Endothelial cell of umbilical vein (primary cell): Measurements from ENCODE around the gene SNCAIP. TPM values are rescaled to one million over a fixed set of nuclear protein-coding genes. Genes with fewer than 3 reads are reported as not detected.

Experiments used
- BruUV-seq: library from RNA; stranded (reverse); fragments of 400-500 nt; replicated peaks from 2 replicates; lab custom pipeline; 2021; lab: Mats Ljungman, UMichigan
- CTCF ChIA-PET: fragments of 300-600, 350-600 bp; sonication (Branson Sonifier 250); formaldehyde crosslinking; loops from one replicate; lab custom pipeline; 2021; ENCODE audit warnings: antibody characterized with exemption, inconsistent platforms; lab: Charles Lee
- POLR2A ChIA-PET: fragments of 300-600, 350-600 bp; sonication (Branson Sonifier 250); formaldehyde crosslinking; loops from one replicate; lab custom pipeline; 2021; ENCODE audit warnings: antibody characterized with exemption, inconsistent platforms; lab: Charles Lee
- DNase-seq: peaks from one replicate; pipeline ENCODE4 v3.0.0-alpha.2; 2011; ENCODE audit warnings: low read depth, low spot score
- FAIRE-seq: peaks from 2 replicates; lab custom pipeline; 2011; peaks lifted over from hg19 to GRCh38; lab: Jason Lieb, UNC
- H2AFZ ChIP-seq: 2 replicates; pipeline ENCODE4 v1.6.0; 2012; ENCODE audit warnings: low read depth, low read length, control low read depth, inconsistent platforms
- H3K27ac ChIP-seq: 2 replicates; pipeline ENCODE4 v1.5.1; 2011; ENCODE audit warnings: low read depth, mild to moderate bottlenecking, control low read depth, low read length, moderate library complexity; ENCODE audit not compliant: insufficient read depth
- H3K27me3 ChIP-seq, 2 experiments: 2 replicates each; pipeline versions ENCODE4 v1.6.0 to v1.6.1; 2011; ENCODE audit warnings: low read length in 2 of 2, mixed read lengths in 1 of 2; ENCODE audit not compliant: control insufficient read depth in 2 of 2, insufficient read depth in 2 of 2
- H3K36me3 ChIP-seq, 2 experiments: 2 replicates in 1 of 2; 3 replicates in 1 of 2; pipeline ENCODE4 v1.5.1; 2011; ENCODE audit warnings: low read length in 2 of 2, mild to moderate bottlenecking in 1 of 2, moderate library complexity in 1 of 2; ENCODE audit not compliant: control insufficient read depth in 2 of 2, insufficient read depth in 2 of 2; ENCODE audit errors: extremely low read depth in 1 of 2
- H3K4me1 ChIP-seq: 3 replicates; pipeline ENCODE4 v1.5.1; 2011; ENCODE audit warnings: mild to moderate bottlenecking, low read length; ENCODE audit not compliant: control insufficient read depth, insufficient read depth; ENCODE audit errors: extremely low read depth
- H3K4me2 ChIP-seq: 2 replicates; pipeline ENCODE4 v1.6.1; 2011; ENCODE audit warnings: low read length, control low read depth, mixed read lengths; ENCODE audit not compliant: insufficient read depth
- H3K4me3 ChIP-seq, 3 experiments: fragments of 200-600 bp in 1 of 3; sonication (generic), shearing (Covaris generic) in 1 of 3; replicated peaks in 1 of 3; 2 replicates each; pipeline ENCODE4 v1.5.1; 2011 to 2016; ENCODE audit warnings: control low read depth in 3 of 3, low read length in 3 of 3, mild to moderate bottlenecking in 2 of 3, inconsistent platforms in 1 of 3, low read depth in 1 of 3, moderate library complexity in 1 of 3; ENCODE audit not compliant: insufficient read depth in 1 of 3
- H3K79me2 ChIP-seq: 2 replicates; pipeline ENCODE4 v1.6.0; 2012; ENCODE audit warnings: low read length, inconsistent platforms; ENCODE audit not compliant: control insufficient read depth, insufficient read depth
- H3K9ac ChIP-seq: replicated peaks from 2 replicates; pipeline ENCODE3; 2011; ENCODE audit warnings: low read length, control low read depth; ENCODE audit not compliant: insufficient read depth; ENCODE audit errors: extremely low read depth
- H3K9me1 ChIP-seq: replicated peaks from 3 replicates; pipeline ENCODE4 v1.6.0; 2011; ENCODE audit warnings: mild to moderate bottlenecking, low read length; ENCODE audit not compliant: control insufficient read depth, insufficient read depth; ENCODE audit errors: extremely low read depth
- H3K9me3 ChIP-seq: replicated peaks from 2 replicates; pipeline ENCODE4 v1.5.1; 2012; ENCODE audit warnings: low read length, inconsistent platforms; ENCODE audit not compliant: control insufficient read depth, insufficient read depth
- H4K20me1 ChIP-seq: replicated peaks from 2 replicates; pipeline ENCODE3; 2011; ENCODE audit warnings: mild to moderate bottlenecking, low read length; ENCODE audit not compliant: control insufficient read depth, insufficient read depth; ENCODE audit errors: extremely low read depth
- CTCF ChIP-seq, 2 donors: IDR thresholded peaks; 1 replicate in 1 of 2; 2 replicates in 1 of 2; pipeline ENCODE4 v1.5.1; 2011; ENCODE audit warnings: low read length in 2 of 2, mild to moderate bottlenecking in 2 of 2, moderate library complexity in 2 of 2, control low read depth in 1 of 2, inconsistent platforms in 1 of 2, low read depth in 1 of 2; ENCODE audit not compliant: insufficient read depth in 1 of 2; ENCODE audit errors: extremely low read depth in 1 of 2
- EZH2 ChIP-seq: IDR thresholded peaks from 2 replicates; pipeline ENCODE4 v1.6.1; 2012; ENCODE audit warnings: borderline replicate concordance, low read depth, mild to moderate bottlenecking, moderate library complexity, low read length, inconsistent platforms; ENCODE audit not compliant: severe bottlenecking
- FOS ChIP-seq: IDR thresholded peaks from 2 replicates; pipeline ENCODE4 v1.6.1; 2011; ENCODE audit warnings: mild to moderate bottlenecking, low read length, moderate library complexity, borderline replicate concordance; ENCODE audit not compliant: insufficient read depth
- GATA2 ChIP-seq: IDR thresholded peaks from 2 replicates; pipeline ENCODE4 v1.7.0; 2011; ENCODE audit warnings: low read depth, mild to moderate bottlenecking, moderate library complexity, mixed read lengths, low read length; ENCODE audit not compliant: insufficient read length, insufficient read depth
- JUN ChIP-seq: IDR thresholded peaks from 2 replicates; pipeline ENCODE4 v1.6.1; 2011; ENCODE audit warnings: borderline replicate concordance, low read depth; ENCODE audit not compliant: insufficient read length, insufficient read depth
- MAX ChIP-seq: IDR thresholded peaks from 2 replicates; pipeline ENCODE4 v1.6.1; 2011; ENCODE audit not compliant: insufficient read depth, insufficient read length
- MYC ChIP-seq: IDR thresholded peaks from one replicate; pipeline ENCODE4 v1.6.1; 2011; ENCODE audit warnings: mild to moderate bottlenecking, low read depth, low read length
- POLR2A ChIP-seq: IDR thresholded peaks from 2 replicates; pipeline ENCODE4 v1.6.1; 2012; ENCODE audit warnings: low read depth, mild to moderate bottlenecking, control low read depth, low read length
- POLR2AphosphoS5 ChIP-seq: IDR thresholded peaks from 2 replicates; pipeline ENCODE4 v1.6.1; 2012; ENCODE audit warnings: low read depth, mild to moderate bottlenecking, control low read depth, low read length, moderate library complexity; ENCODE audit not compliant: insufficient read depth
- dilution Hi-C: fragments of 300-500 bp; cut with MboI; formaldehyde crosslinking; loops from one replicate; pipeline ENCODE4 v1.15.0; 2019; ENCODE audit warnings: low sequenced_read_pairs; ENCODE audit not compliant: extremely low pct_ligation_motif_present
- intact Hi-C: fragments of 100-400 bp; cut with micrococcal nuclease; formaldehyde crosslinking; loops from one replicate; pipeline ENCODE4 v1.10.0; 2022
- polyA plus RNA-seq, 4 experiments: library from polyadenylated mRNA; depleted of rRNA in 3 of 4; stranded (reverse) in 3 of 4; unstranded in 1 of 4; fragments of >200 nt; gene quantifications; 2 replicates each; pipeline versions ENCODE4 v1.2.1 to v1.2.3, GENCODE V29; 2011 to 2012; ENCODE audit warnings: missing spikeins in 1 of 4
- total RNA-seq: library from RNA; stranded (reverse); gene quantifications from 2 replicates; pipeline ENCODE4 v1.2.3, GENCODE V29; 2021

The SNCAIP gene
- total and polyA plus RNA-seq, 2 donors (not counting 3 experiments of a cell fraction or from before 2014, with no cell fraction given) = 13.1 to 42.0 TPM

DNA sequence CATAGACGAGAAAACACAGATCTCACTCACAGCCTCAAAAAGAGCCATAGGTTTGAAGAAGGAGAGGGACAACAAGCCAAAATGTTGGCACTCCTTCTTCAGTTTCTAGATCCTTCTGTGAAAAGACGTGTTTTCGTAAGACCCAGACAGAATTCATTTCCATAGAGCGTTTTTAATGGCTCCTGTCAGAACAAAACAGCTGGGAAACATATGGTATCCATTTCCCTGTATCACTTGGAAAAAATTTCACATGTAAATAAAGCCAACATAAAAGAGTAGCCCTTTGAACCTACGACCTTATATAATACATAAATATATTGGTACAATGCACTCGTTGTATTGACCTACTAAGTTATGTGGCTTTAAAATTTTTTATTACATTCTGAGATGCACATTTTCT lies 108.1 kb downstream of the SNCAIP start:
- H3K36me3 ChIP-seq = peaks cover 0 to 5% of the 10 kb centered on the region in 2 experiments
- H3K4me3 ChIP-seq = no peak overlapping the region
- BruUV-seq = no TSS peak
- no peaks in the 10 kb centered on the region for H4K20me1 ChIP-seq
- no peaks in the 10 kb centered on the region for H3K9me3 ChIP-seq
- no peak for TF ChIP-seq FOS
- no peak for TF ChIP-seq MAX
- no peak for TF ChIP-seq JUN
- TF ChIP-seq MYC = no peak
- TF ChIP-seq POLR2A = no peak
- TF ChIP-seq CTCF (IDR thresholded peaks at IDR 0.05; ENCODE audit: extremely low read depth in 1 of 2, insufficient read depth in 1 of 2, low read depth in 1 of 2, low read length in 2 of 2) = no peak
- TF ChIP-seq GATA2 = no peak
- TF ChIP-seq POLR2AphosphoS5 = no peak
- no peak for TF ChIP-seq EZH2
- no peak for FAIRE-seq
- H3K27ac ChIP-seq = no peak overlapping the region
- no peak for DNase-seq
- no peak overlapping the region for H2AFZ ChIP-seq
- no peaks in the 10 kb centered on the region for H3K79me2 ChIP-seq
- no peaks in the 10 kb centered on the region for H3K9me1 ChIP-seq
- H3K4me2 ChIP-seq = no peak overlapping the region
- no peaks in the 10 kb centered on the region for H3K27me3 ChIP-seq
- dilution Hi-C loops = no loop called here
- no peaks in the 10 kb centered on the region for H3K4me1 ChIP-seq
- no peak overlapping the region for H3K9ac ChIP-seq
- intact Hi-C loops = no loop called here
- CTCF ChIA-PET = interaction anchor here (2.3 kb wide), 1 partner anchor 224 kb away, joined by 9 read pairs; no protein-coding TSS in a partner anchor
- POLR2A ChIA-PET = no interaction called here
